Activated T-helper 2 cell treated with anti-CD3 and anti-CD28 coated beads, Interferon-gamma antibody, Interleukin-2, Interleukin-4, amounts not matched to agents 10 μg/mL and 5 μg/mL and 100 μg/mL, durations not matched to agents 14 hours and 24 hours and 36 hours (primary cell): ENCODE measurements around the gene TDRD6. TPM values are rescaled to one million over a fixed set of nuclear protein-coding genes. Genes with fewer than 3 reads are reported as not detected.
"Not testable (repeated sequence)": the region's sequence is repeated elsewhere in the genome, so short reads cannot be mapped to it uniquely, and the experiment has no call there.

ENCODE experiments used
- DNase-seq: peaks from one replicate; pipeline ENCODE4 v3.0.0; 2021; ENCODE audit warnings: low spot score
- H3K27ac Mint-ChIP-seq: one replicate; pipeline ENCODE4 v1.8.0; 2021; ENCODE audit warnings: mixed read lengths
- H3K27me3 Mint-ChIP-seq: one replicate; pipeline ENCODE4 v1.8.0; 2021; ENCODE audit warnings: low read depth, mixed read lengths
- H3K36me3 Mint-ChIP-seq: one replicate; pipeline ENCODE4 v1.8.0; 2021; ENCODE audit warnings: low read depth, mixed read lengths
- H3K4me1 Mint-ChIP-seq: one replicate; pipeline ENCODE4 v1.8.0; 2021; ENCODE audit warnings: low read depth, mixed read lengths
- H3K4me3 Mint-ChIP-seq: one replicate; pipeline ENCODE4 v1.8.0; 2021; ENCODE audit warnings: low read depth, mild to moderate bottlenecking, moderate library complexity, mixed read lengths
- H3K9me3 Mint-ChIP-seq: one replicate; pipeline ENCODE4 v1.8.0; 2021; ENCODE audit warnings: mixed read lengths
- intact Hi-C: fragments of 100-400 bp; cut with micrococcal nuclease; formaldehyde crosslinking; loops from one replicate; pipeline ENCODE4 v1.15.1; 2023
- total RNA-seq: library from RNA; stranded (reverse); gene quantifications from 2 replicates; pipeline ENCODE4 v1.2.3, GENCODE V29; 2022

Gene TDRD6
- total RNA-seq, 1 donor from 2014 or later, result not detected

- Mint-ChIP-seq H3K4me3 (no peak overlapping the region), H3K27me3 (peaks cover 18% of the 10 kb centered on the region), H3K36me3 (no peaks in the 10 kb centered on the region), H3K9me3 (no peaks in the 10 kb centered on the region), H3K4me1 (no peaks in the 10 kb centered on the region), H3K27ac (no peak overlapping the region)
- intact Hi-C loops, result no loop called here
- no peak for DNase-seq
Measured at GRCh38 chr6:46741482-46741881, 53.8 kb downstream of the TDRD6 start.

GRCh38 chr6:46741910-46742309, 54.2 kb downstream of the TDRD6 start:
- Mint-ChIP-seq H3K36me3 (no peaks in the 10 kb centered on the region), H3K4me3 (no peak overlapping the region), H3K4me1 (no peaks in the 10 kb centered on the region), H3K27ac (no peak overlapping the region), H3K9me3 (no peaks in the 10 kb centered on the region), H3K27me3 (peaks cover 16% of the 10 kb centered on the region)
- no peak for DNase-seq
- intact Hi-C loops, result no loop called here

- Mint-ChIP-seq H3K9me3 (no peaks in the 10 kb centered on the region), H3K4me1 (no peaks in the 10 kb centered on the region), H3K27me3 (peaks cover 4% of the 10 kb centered on the region), H3K27ac (no peak overlapping the region), H3K36me3 (no peaks in the 10 kb centered on the region), H3K4me3 (no peak overlapping the region)
- intact Hi-C loops, result no loop called here
- DNase-seq, result no peak
Measured at GRCh38 chr6:46743425-46744158, 55.9 kb downstream of the TDRD6 start.

- intact Hi-C loops, H3K9me3 Mint-ChIP-seq, H3K27me3 Mint-ChIP-seq, DNase-seq, H3K36me3 Mint-ChIP-seq, H3K4me1 Mint-ChIP-seq, H3K27ac Mint-ChIP-seq, H3K4me3 Mint-ChIP-seq: not testable (repeated sequence)
Measured at GRCh38 chr6:46744159-46744725, 56.6 kb downstream of the TDRD6 start.

GRCh38 chr6:46745973-46746372, 58.3 kb downstream of the TDRD6 start:
- peaks cover 3% of the 10 kb centered on the region for H3K27me3 Mint-ChIP-seq
- H3K36me3 Mint-ChIP-seq, result no peaks in the 10 kb centered on the region
- no peaks in the 10 kb centered on the region for H3K9me3 Mint-ChIP-seq
- no peak overlapping the region for H3K4me3 Mint-ChIP-seq
- DNase-seq, result no peak
- H3K27ac Mint-ChIP-seq, result no peak overlapping the region
- intact Hi-C loops, result no loop called here
- no peaks in the 10 kb centered on the region for H3K4me1 Mint-ChIP-seq

GRCh38 chr6:46746696-46747095, 59.0 kb downstream of the TDRD6 start, which contains the start of gene ANKRD66:
Gene ANKRD66 (plus strand): TSS chr6:46746933. CDS start chr6:46751949, 5,016 bp downstream.
- H3K4me1 Mint-ChIP-seq, result no peaks in the 10 kb centered on the region
- H3K27ac Mint-ChIP-seq, result no peak within 1 kb of the TSS
- no peak within 1 kb of the TSS for H3K4me3 Mint-ChIP-seq
- peaks cover 3% of the 10 kb centered on the region for H3K27me3 Mint-ChIP-seq
- H3K9me3 Mint-ChIP-seq, result no peaks in the 10 kb centered on the region
- intact Hi-C loops, result no loop called here
- no peaks in the 10 kb centered on the region for H3K36me3 Mint-ChIP-seq
- no peak for DNase-seq

GRCh38 chr6:46748940-46749503, 61.3 kb downstream of the TDRD6 start:
- Mint-ChIP-seq H3K36me3 (no peaks in the 10 kb centered on the region), H3K27me3 (peaks cover 3% of the 10 kb centered on the region), H3K4me1 (no peaks in the 10 kb centered on the region), H3K9me3 (no peaks in the 10 kb centered on the region), H3K4me3 (no peak overlapping the region), H3K27ac (no peak overlapping the region)
- no peak for DNase-seq
- intact Hi-C loops, result no loop called here

- H3K4me3 Mint-ChIP-seq, result no peak overlapping the region
- H3K27me3 Mint-ChIP-seq, result peaks cover 3% of the 10 kb centered on the region
- no peak overlapping the region for H3K27ac Mint-ChIP-seq
- intact Hi-C loops, result no loop called here
- H3K4me1 Mint-ChIP-seq, result no peaks in the 10 kb centered on the region
- no peaks in the 10 kb centered on the region for H3K9me3 Mint-ChIP-seq
- H3K36me3 Mint-ChIP-seq, result no peaks in the 10 kb centered on the region
- DNase-seq, result no peak
Measured at GRCh38 chr6:46749731-46750130, 62.0 kb downstream of the TDRD6 start.

- Mint-ChIP-seq H3K27me3 (peaks cover 3% of the 10 kb centered on the region), H3K9me3 (no peaks in the 10 kb centered on the region), H3K27ac (no peak overlapping the region), H3K36me3 (no peaks in the 10 kb centered on the region), H3K4me1 (no peaks in the 10 kb centered on the region), H3K4me3 (no peak overlapping the region)
- intact Hi-C loops, result no loop called here
- DNase-seq, result no peak
Measured at GRCh38 chr6:46751658-46752057, 64.0 kb downstream of the TDRD6 start.

Other genes starting within 250 kb of the TDRD6 start
- gene RCAN2, start 196.4 kb upstream of the TDRD6 start, total RNA-seq, result not detected in 2 replicates
- gene CYP39A1, start 35.1 kb upstream of the TDRD6 start, total RNA-seq, result not detected in 2 replicates
- gene SLC25A27, start 34.9 kb upstream of the TDRD6 start, total RNA-seq, result 0.53 and 1.3 TPM in 2 replicates
- not detected in 2 replicates for gene PLA2G7, start 47.5 kb downstream of the TDRD6 start, total RNA-seq
- gene ANKRD66, start 59.0 kb downstream of the TDRD6 start, total RNA-seq, result not detected in 2 replicates
- gene MEP1A, start 105.5 kb downstream of the TDRD6 start, total RNA-seq, result not detected in 2 replicates
- gene ADGRF5, start 234.1 kb downstream of the TDRD6 start, total RNA-seq, result not detected in 2 replicates